Measurements from ENCODE around the gene PDCD1. TPM values are rescaled to one million over a fixed set of nuclear protein-coding genes. Genes with fewer than 3 reads are reported as not detected.

The PDCD1 gene
- total and polyA plus RNA-seq, 2 donors from 2014 or later, result 0.49 to 1.6 TPM

DNA sequence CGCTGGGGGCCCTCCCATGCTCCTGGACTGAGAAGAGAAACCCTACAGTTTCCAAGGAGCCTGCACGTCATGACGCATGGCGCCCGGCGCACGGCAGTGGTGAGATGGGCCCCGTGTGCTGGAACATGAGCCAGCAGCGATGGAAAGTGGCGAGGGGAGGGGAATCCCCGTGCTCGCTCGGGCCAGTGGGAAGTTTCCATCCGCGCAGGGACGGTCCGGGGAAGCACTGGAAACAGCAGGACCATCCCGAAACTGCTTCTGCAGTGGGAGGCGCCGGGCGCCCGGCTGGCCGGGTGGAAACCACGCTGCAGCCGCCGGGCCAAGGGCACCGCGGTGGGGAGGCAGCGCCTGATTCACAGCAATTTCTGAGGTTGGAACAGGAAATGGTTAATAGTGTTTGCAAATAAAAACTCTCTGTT, 4.9 kb upstream of the PDCD1 start:
- no peak for FAIRE-seq
- intact Hi-C loops (cut with DNase I), result no loop called here
- Histone ChIP-seq H3K27ac (ENCODE audit: low read depth in 2 of 2, low read length in 2 of 2) (no peak overlapping the region), H3K4me1 (ENCODE audit: control insufficient read depth in 2 of 3, insufficient read depth in 2 of 3, low read depth in 1 of 3, low read length in 3 of 3) (peaks cover 0 to 9% (median 4%) of the 10 kb centered on the region in 3 donors), H3K27me3 (ENCODE audit: control insufficient read depth, insufficient read depth, low read length) (peaks cover 19% of the 10 kb centered on the region), H3K36me3 (ENCODE audit: control insufficient read depth in 2 of 3, insufficient read depth in 3 of 3, low read length in 3 of 3) (peaks cover 0 to 3% (median 0%) of the 10 kb centered on the region in 3 donors), H3K4me3 (ENCODE audit: low read length in 3 of 3) (no peak overlapping the region), H3K9ac (ENCODE audit: low read length in 3 of 3) (no peak overlapping the region), H3K9me3 (ENCODE audit: control insufficient read depth in 2 of 3, insufficient read depth in 1 of 3, low read length in 3 of 3) (peaks cover 0 to 9% (median 0%) of the 10 kb centered on the region in 3 donors)
- DNase-seq, result peak in 3 of 5 donors; percentile 32 to 87 (median 33)
- TF ChIP-seq CTCF (IDR thresholded peaks at IDR 0.05; ENCODE audit: borderline replicate concordance, extremely low read depth, insufficient read depth), result no peak

DNA sequence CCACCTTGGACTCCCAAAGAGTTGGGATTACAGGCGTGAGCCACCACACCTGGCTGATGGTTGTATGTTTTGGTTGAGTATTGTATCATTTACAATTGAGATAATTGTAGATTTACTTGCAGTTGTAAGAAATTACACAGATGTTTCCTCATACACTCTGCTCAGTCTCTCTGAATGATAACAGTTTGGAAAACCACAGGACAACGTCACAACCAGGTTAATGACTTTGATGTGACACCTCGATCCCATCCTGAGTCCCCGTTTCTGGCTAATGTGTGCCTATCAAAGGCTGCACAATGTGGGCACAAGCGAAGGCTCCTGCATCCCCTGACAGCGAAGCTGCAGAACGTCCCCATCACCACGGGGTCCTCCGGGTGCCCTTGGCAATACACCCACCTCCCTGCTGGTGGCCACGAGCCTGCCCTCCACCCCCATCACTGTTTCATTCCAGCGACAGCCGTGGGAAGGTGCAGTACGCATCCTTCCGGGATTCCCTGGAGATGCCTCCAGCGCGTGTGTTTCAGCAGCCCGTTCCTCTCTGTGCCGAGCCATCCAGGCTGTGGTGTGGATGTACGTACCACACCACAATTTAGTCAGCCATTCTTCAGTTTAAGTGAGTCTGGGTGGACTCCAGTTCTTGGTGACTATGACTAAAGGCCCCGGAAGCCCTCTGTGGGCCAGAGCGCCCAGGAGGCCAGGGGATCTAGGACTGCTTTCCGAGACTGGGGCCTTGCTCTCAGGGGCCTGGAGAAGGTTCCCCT, 4.3 kb upstream of the PDCD1 start:
- peaks cover 0 to 9% (median 0%) of the 10 kb centered on the region in 3 donors for H3K9me3 ChIP-seq (ENCODE audit: control insufficient read depth in 2 of 3, insufficient read depth in 1 of 3, low read length in 3 of 3)
- peaks cover 0 to 9% (median 4%) of the 10 kb centered on the region in 3 donors for H3K4me1 ChIP-seq (ENCODE audit: control insufficient read depth in 2 of 3, insufficient read depth in 2 of 3, low read depth in 1 of 3, low read length in 3 of 3)
- H3K9ac ChIP-seq (ENCODE audit: low read length in 3 of 3), result no peak overlapping the region
- H3K27me3 ChIP-seq (ENCODE audit: control insufficient read depth, insufficient read depth, low read length), result peaks cover 19% of the 10 kb centered on the region
- no peak overlapping the region for H3K27ac ChIP-seq (ENCODE audit: low read depth in 2 of 2, low read length in 2 of 2)
- DNase-seq (peak in 1 of 5 donors; percentile 63), FAIRE-seq (no peak)
- no peak overlapping the region for H3K4me3 ChIP-seq (ENCODE audit: low read length in 3 of 3)
- TF ChIP-seq CTCF (IDR thresholded peaks at IDR 0.05; ENCODE audit: borderline replicate concordance, extremely low read depth, insufficient read depth), result no peak
- intact Hi-C loops (cut with DNase I), result no loop called here
- peaks cover 0 to 3% (median 0%) of the 10 kb centered on the region in 3 donors for H3K36me3 ChIP-seq (ENCODE audit: control insufficient read depth in 2 of 3, insufficient read depth in 3 of 3, low read length in 3 of 3)

GRCh38 chr2:241862093-241862492, 3.4 kb upstream of the PDCD1 start:
- peaks cover 0 to 9% (median 4%) of the 10 kb centered on the region in 3 donors for H3K4me1 ChIP-seq (ENCODE audit: control insufficient read depth in 2 of 3, insufficient read depth in 2 of 3, low read depth in 1 of 3, low read length in 3 of 3)
- H3K27me3 ChIP-seq (ENCODE audit: control insufficient read depth, insufficient read depth, low read length), result peaks cover 19% of the 10 kb centered on the region
- H3K9me3 ChIP-seq (ENCODE audit: control insufficient read depth in 2 of 3, insufficient read depth in 1 of 3, low read length in 3 of 3), result peaks cover 0 to 9% (median 0%) of the 10 kb centered on the region in 3 donors
- no peak overlapping the region for H3K27ac ChIP-seq (ENCODE audit: low read depth in 2 of 2, low read length in 2 of 2)
- no peak for TF ChIP-seq CTCF (IDR thresholded peaks at IDR 0.05; ENCODE audit: borderline replicate concordance, extremely low read depth, insufficient read depth)
- no peak for DNase-seq
- intact Hi-C loops (cut with DNase I), result no loop called here
- no peak for FAIRE-seq
- peaks cover 0 to 3% (median 0%) of the 10 kb centered on the region in 3 donors for H3K36me3 ChIP-seq (ENCODE audit: control insufficient read depth in 2 of 3, insufficient read depth in 3 of 3, low read length in 3 of 3)
- no peak overlapping the region for H3K9ac ChIP-seq (ENCODE audit: low read length in 3 of 3)
- no peak overlapping the region for H3K4me3 ChIP-seq (ENCODE audit: low read length in 3 of 3)

Measured in kidney (tissue), 14 donors.